Keratinocyte (primary cell): ENCODE results near the gene SNX12. TPM values are rescaled to one million over a fixed set of nuclear protein-coding genes. Genes with fewer than 3 reads are reported as not detected.
A peak's percentile ranks its signal among the peaks of the same experiment; 100 is the strongest.

Experiments used
- DNase-seq: peaks from one replicate; pipeline ENCODE4 v3.0.0-alpha.2; 2011; ENCODE audit warnings: low read depth, missing footprints, low spot score
- FAIRE-seq: peaks from 2 replicates; lab custom pipeline; 2011; peaks lifted over from hg19 to GRCh38; lab: Jason Lieb, UNC
- H2AFZ ChIP-seq: 2 replicates; pipeline ENCODE4 v1.6.0; 2012; ENCODE audit warnings: low read length, control low read depth, inconsistent platforms; ENCODE audit not compliant: control insufficient read depth
- H3K27ac ChIP-seq: 2 replicates; pipeline ENCODE4 v1.5.1; 2011; ENCODE audit warnings: low read length; ENCODE audit not compliant: control insufficient read depth, insufficient read depth
- H3K27me3 ChIP-seq: 3 replicates; pipeline ENCODE4 v1.6.0; 2011; ENCODE audit warnings: low read length; ENCODE audit not compliant: control insufficient read depth, insufficient read depth; ENCODE audit errors: extremely low read depth
- H3K36me3 ChIP-seq, 2 experiments: 2 replicates in 1 of 2; 3 replicates in 1 of 2; pipeline ENCODE4 v1.5.1; 2011; ENCODE audit warnings: low read length in 2 of 2, mild to moderate bottlenecking in 1 of 2; ENCODE audit not compliant: control insufficient read depth in 2 of 2, insufficient read depth in 2 of 2; ENCODE audit errors: extremely low read depth in 1 of 2
- H3K4me1 ChIP-seq: 3 replicates; pipeline ENCODE4 v1.5.1; 2011; ENCODE audit warnings: low read length; ENCODE audit not compliant: control insufficient read depth, insufficient read depth; ENCODE audit errors: extremely low read depth
- H3K4me2 ChIP-seq: 3 replicates; pipeline ENCODE4 v1.6.0; 2011; ENCODE audit warnings: low read depth, low read length; ENCODE audit not compliant: control insufficient read depth, insufficient read depth; ENCODE audit errors: extremely low read depth
- H3K4me3 ChIP-seq, 3 experiments: fragments of 200-600 bp in 1 of 3; sonication (generic) in 1 of 3; 2 replicates in 2 of 3; 3 replicates in 1 of 3; pipeline ENCODE4 v1.5.1; 2011 to 2016; ENCODE audit warnings: low read length in 3 of 3, mild to moderate bottlenecking in 3 of 3, control low read depth in 2 of 3, inconsistent platforms in 1 of 3, low read depth in 1 of 3, mixed read lengths in 1 of 3, mixed run types in 1 of 3, moderate library complexity in 1 of 3; ENCODE audit not compliant: control insufficient read depth in 2 of 3, insufficient read depth in 2 of 3; ENCODE audit errors: extremely low read depth in 1 of 3
- H3K79me2 ChIP-seq: 2 replicates; pipeline ENCODE4 v1.6.0; 2012; ENCODE audit warnings: low read length; ENCODE audit not compliant: control insufficient read depth, insufficient read depth
- H3K9ac ChIP-seq: 3 replicates; pipeline ENCODE4 v1.6.0; 2011; ENCODE audit warnings: low read length; ENCODE audit not compliant: control insufficient read depth, insufficient read depth; ENCODE audit errors: extremely low read depth
- H3K9me1 ChIP-seq: 3 replicates; pipeline ENCODE4 v1.6.0; 2011; ENCODE audit warnings: low read length; ENCODE audit not compliant: control insufficient read depth, insufficient read depth; ENCODE audit errors: extremely low read depth
- H3K9me3 ChIP-seq: 2 replicates; pipeline ENCODE4 v1.5.1; 2012; ENCODE audit warnings: low read depth, low read length; ENCODE audit not compliant: control insufficient read depth
- H4K20me1 ChIP-seq: 3 replicates; pipeline ENCODE4 v1.6.0; 2011; ENCODE audit warnings: low read length; ENCODE audit not compliant: control insufficient read depth, insufficient read depth; ENCODE audit errors: extremely low read depth
- EZH2 ChIP-seq: IDR thresholded peaks from one replicate; pipeline ENCODE4 v1.6.1; 2012; ENCODE audit warnings: inconsistent platforms, mild to moderate bottlenecking, low read length, moderate library complexity
- dilution Hi-C: fragments of 300-500 bp; cut with MboI; formaldehyde crosslinking; loops from one replicate; pipeline ENCODE4 v1.7.0; 2020; ENCODE audit warnings: low sequenced_read_pairs; ENCODE audit not compliant: extremely low pct_ligation_motif_present
- polyA plus RNA-seq, 5 experiments: library from polyadenylated mRNA; depleted of rRNA in 3 of 5; stranded (reverse) in 3 of 5; stranded (forward) in 1 of 5; unstranded in 1 of 5; fragments of >200 nt; gene quantifications; 1 replicate in 1 of 5; 2 replicates in 3 of 5; 3 replicates in 1 of 5; pipeline versions ENCODE4 v1.2.1 to v1.2.3, GENCODE V29; 2011 to 2012; ENCODE audit warnings: missing spikeins in 2 of 5, low read depth in 1 of 5, low replicate concordance in 1 of 5
- TF ChIP-seq, protein P1 (sequence below), 3 experiments: IDR thresholded peaks in 1 of 3; conservative IDR thresholded peaks in 1 of 3; optimal IDR thresholded peaks in 1 of 3; 2 replicates in 2 of 3; 3 replicates in 1 of 3; pipeline versions ENCODE3 to v1.5.1; 2011; ENCODE audit warnings: low read length in 3 of 3, mild to moderate bottlenecking in 3 of 3, moderate library complexity in 2 of 3, control low read depth in 1 of 3, inconsistent platforms in 1 of 3; ENCODE audit not compliant: insufficient read depth in 2 of 3; ENCODE audit errors: extremely low read depth in 1 of 3

The SNX12 gene
- polyA plus RNA-seq, 1 donor (not counting 4 experiments of a cell fraction or from before 2014, with no cell fraction given) = 94.0 TPM

DNA sequence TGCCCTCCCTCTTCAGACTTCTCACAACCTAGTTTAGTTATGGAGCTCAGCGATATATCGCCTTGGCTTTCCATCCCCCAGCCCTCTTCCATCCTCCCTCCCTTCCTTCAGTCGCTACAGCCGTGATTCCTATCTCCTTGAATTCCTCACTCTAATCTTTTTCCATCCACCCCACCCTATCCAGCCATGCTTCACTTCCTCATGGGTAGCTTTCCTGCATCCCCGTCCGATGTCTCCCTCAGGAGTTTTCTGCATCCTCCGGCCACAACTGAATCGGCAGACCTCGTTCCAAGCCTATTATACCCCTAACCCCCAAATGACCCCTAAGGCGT, 456 bp downstream of the SNX12 start:
- TF ChIP-seq, protein P1, sequence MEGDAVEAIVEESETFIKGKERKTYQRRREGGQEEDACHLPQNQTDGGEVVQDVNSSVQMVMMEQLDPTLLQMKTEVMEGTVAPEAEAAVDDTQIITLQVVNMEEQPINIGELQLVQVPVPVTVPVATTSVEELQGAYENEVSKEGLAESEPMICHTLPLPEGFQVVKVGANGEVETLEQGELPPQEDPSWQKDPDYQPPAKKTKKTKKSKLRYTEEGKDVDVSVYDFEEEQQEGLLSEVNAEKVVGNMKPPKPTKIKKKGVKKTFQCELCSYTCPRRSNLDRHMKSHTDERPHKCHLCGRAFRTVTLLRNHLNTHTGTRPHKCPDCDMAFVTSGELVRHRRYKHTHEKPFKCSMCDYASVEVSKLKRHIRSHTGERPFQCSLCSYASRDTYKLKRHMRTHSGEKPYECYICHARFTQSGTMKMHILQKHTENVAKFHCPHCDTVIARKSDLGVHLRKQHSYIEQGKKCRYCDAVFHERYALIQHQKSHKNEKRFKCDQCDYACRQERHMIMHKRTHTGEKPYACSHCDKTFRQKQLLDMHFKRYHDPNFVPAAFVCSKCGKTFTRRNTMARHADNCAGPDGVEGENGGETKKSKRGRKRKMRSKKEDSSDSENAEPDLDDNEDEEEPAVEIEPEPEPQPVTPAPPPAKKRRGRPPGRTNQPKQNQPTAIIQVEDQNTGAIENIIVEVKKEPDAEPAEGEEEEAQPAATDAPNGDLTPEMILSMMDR (optimal IDR thresholded peaks at IDR 0.05 in 1 of 3, IDR thresholded peaks at IDR 0.05 in 1 of 3, conservative IDR thresholded peaks at IDR 0.05 in 1 of 3; ENCODE audit: extremely low read depth in 1 of 3, insufficient read depth in 2 of 3, low read length in 3 of 3) = no peak
- TF ChIP-seq EZH2 = no peak
- peaks cover 32% of the 10 kb centered on the region for H3K79me2 ChIP-seq
- peak overlapping the region; percentile 66 for H3K27ac ChIP-seq
- no peaks in the 10 kb centered on the region for H3K9me1 ChIP-seq
- no peaks in the 10 kb centered on the region for H4K20me1 ChIP-seq
- H3K4me3 ChIP-seq = peak overlapping the region; percentile 53 to 68 (median 57)
- H2AFZ ChIP-seq = peak overlapping the region; percentile 61
- FAIRE-seq (no peak), DNase-seq (no peak)
- peak overlapping the region; percentile 43 for H3K4me2 ChIP-seq
- dilution Hi-C loops = no loop called here
- H3K4me1 ChIP-seq = peaks cover 4% of the 10 kb centered on the region
- H3K9me3 ChIP-seq = no peaks in the 10 kb centered on the region
- peak overlapping the region; percentile 72 for H3K9ac ChIP-seq
- H3K27me3 ChIP-seq = no peaks in the 10 kb centered on the region
- H3K36me3 ChIP-seq = no peaks in the 10 kb centered on the region

DNA sequence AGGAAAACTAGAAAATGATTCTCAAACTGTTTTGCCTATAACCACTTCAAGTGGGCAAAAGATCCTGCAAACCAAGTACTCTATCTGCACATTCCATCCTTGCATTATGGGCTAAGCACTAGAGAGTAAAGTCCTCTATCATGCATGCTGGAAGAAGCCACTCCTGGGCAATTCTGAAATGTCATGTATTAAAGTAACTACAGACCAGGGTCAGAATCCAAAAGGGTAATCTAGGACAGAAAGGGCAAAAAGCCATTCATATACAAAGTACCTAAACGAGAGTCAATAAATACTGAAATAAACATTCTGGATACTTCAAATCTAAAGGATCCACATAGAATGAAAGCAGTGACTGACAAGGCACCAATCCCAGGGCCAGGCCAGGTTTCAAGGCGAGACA, 1.0 kb downstream of the SNX12 start:
- no peak for FAIRE-seq
- Histone ChIP-seq H3K27me3 (no peaks in the 10 kb centered on the region), H3K9ac (peak overlapping the region; percentile 72), H3K4me3 (peak overlapping the region; percentile 53 to 68 (median 57)), H3K4me2 (peak overlapping the region; percentile 43), H3K36me3 (no peaks in the 10 kb centered on the region), H2AFZ (no peak overlapping the region), H3K9me1 (no peaks in the 10 kb centered on the region), H4K20me1 (no peaks in the 10 kb centered on the region), H3K9me3 (no peaks in the 10 kb centered on the region), H3K79me2 (peaks cover 32% of the 10 kb centered on the region), H3K4me1 (no peaks in the 10 kb centered on the region), H3K27ac (peak overlapping the region; percentile 66)
- TF ChIP-seq EZH2 = no peak
- dilution Hi-C loops = no loop called here
- no peak for DNase-seq

DNA sequence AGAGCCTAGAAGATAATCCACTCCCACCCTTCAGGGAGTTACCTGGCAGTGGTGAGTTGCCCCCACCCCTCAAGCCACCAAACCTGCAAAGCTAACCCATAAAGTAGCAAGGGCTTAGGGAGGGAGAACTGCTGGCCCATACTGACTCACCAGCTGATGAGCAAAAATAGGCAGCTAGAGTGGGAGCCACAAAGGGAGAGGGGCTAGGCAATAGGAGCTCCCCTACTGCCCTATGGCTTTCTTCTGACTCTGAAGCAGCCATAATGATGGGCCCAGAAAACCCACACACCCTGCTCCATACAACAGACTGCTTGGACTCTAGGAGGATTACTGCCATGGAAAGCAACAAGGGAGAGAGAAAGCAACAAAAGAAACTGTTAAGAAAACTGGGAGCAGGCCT, 8.0 kb downstream of the SNX12 start:
- Histone ChIP-seq H3K4me3 (no peak overlapping the region), H3K27ac (no peak overlapping the region), H3K9me1 (no peaks in the 10 kb centered on the region), H2AFZ (no peak overlapping the region), H3K4me1 (no peaks in the 10 kb centered on the region), H3K9me3 (no peaks in the 10 kb centered on the region), H3K4me2 (no peak overlapping the region), H3K36me3 (peaks cover 2 to 4% of the 10 kb centered on the region in 2 experiments), H3K27me3 (no peaks in the 10 kb centered on the region), H3K79me2 (peaks cover 14% of the 10 kb centered on the region), H4K20me1 (no peaks in the 10 kb centered on the region), H3K9ac (no peak overlapping the region)
- DNase-seq = no peak
- dilution Hi-C loops = no loop called here
- no peak for FAIRE-seq
- TF ChIP-seq EZH2 = no peak
- TF ChIP-seq, protein P1 (optimal IDR thresholded peaks at IDR 0.05 in 1 of 3, IDR thresholded peaks at IDR 0.05 in 1 of 3, conservative IDR thresholded peaks at IDR 0.05 in 1 of 3; ENCODE audit: extremely low read depth in 1 of 3, insufficient read depth in 2 of 3, low read length in 3 of 3) = no peak
